ENCODE measurements around the gene AJAP1.

The AJAP1 gene

DNA sequence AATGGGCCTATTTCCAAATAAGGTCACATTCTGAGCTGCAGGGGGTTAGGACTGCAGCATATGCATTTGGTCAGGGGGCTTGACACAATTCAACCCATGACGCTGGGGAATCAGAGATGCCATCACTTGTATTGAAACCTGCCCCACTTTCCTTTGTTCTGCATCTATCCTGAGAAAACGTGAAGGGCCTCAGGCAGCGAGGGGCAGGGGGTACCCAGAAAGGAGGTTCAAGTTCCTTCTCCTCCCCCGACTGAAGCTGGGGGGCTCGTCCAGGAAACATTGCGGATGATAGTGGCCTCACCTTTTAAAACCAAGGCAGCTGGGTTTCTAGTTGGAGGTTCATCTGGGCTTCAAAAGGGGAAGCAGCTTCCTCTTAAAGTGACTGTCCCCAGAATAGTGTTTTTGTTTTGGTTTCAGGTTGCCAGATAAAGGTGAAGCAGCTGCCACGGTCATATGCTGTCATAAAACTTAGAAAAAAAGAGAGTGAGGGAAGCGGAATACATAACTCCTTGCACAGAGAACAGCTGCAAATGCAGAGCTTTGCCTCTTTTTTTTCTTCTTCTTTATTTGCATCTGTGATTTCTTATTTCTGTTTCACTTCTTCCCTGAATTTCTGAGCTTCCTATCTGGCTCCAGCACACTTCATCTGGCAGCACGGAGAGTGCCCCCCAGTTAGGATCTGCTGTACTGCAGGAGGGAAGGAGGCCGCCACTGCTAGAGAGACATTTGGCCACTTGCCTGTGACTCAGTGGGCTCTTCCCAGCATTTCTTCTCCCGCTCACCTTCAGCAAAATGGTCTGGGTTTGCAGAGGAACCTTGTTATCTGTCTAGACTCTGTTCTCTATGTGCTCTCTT is 142.0 kb downstream of the AJAP1 start:
- no peak overlapping the region for H3K27ac ChIP-seq (ENCODE audit: low read depth, low read length)
- no peak overlapping the region for H2BK5ac ChIP-seq (ENCODE audit: low read length)
- H2BK120ac ChIP-seq (ENCODE audit: low read depth, low read length) = no peak overlapping the region
- no CpG with 5 or more reads among the region's 11 CpGs for WGBS (ENCODE audit: extremely low coverage, insufficient coverage, low lambda C conversion rate)
- no peaks in the 10 kb centered on the region for H3K27me3 ChIP-seq (ENCODE audit: insufficient read depth, low read length, poor library complexity)
- no peak overlapping the region for H3K4me2 ChIP-seq (ENCODE audit: low read length)
- no peaks in the 10 kb centered on the region for H3K79me1 ChIP-seq (ENCODE audit: low read length)
- H3K79me2 ChIP-seq (ENCODE audit: control insufficient read depth, insufficient read depth, low read length) = no peaks in the 10 kb centered on the region
- no peak overlapping the region for H3K18ac ChIP-seq (ENCODE audit: low read length)
- no peak overlapping the region for H2AK5ac ChIP-seq (ENCODE audit: low read length)
- H3K23ac ChIP-seq (ENCODE audit: low read length) = no peak overlapping the region
- no peak overlapping the region for H3K4me3 ChIP-seq (ENCODE audit: low read length)
- DNase-seq = peak; percentile 8
- no peak overlapping the region for H3K56ac ChIP-seq (ENCODE audit: low read length)
- H4K5ac ChIP-seq (ENCODE audit: low read length) = no peak overlapping the region
- H3K36me3 ChIP-seq (ENCODE audit: control insufficient read depth, insufficient read depth, low read length) = no peaks in the 10 kb centered on the region
- no peaks in the 10 kb centered on the region for H3K4me1 ChIP-seq (ENCODE audit: control insufficient read depth, low read depth, low read length)
- H3K9ac ChIP-seq (ENCODE audit: low read length) = no peak overlapping the region
- H4K8ac ChIP-seq (ENCODE audit: low read depth, low read length) = no peak overlapping the region
- H2BK15ac ChIP-seq (replicated peaks; ENCODE audit: low read depth) = no peak overlapping the region
- no peak overlapping the region for H3K4ac ChIP-seq (ENCODE audit: low read depth, low read length)

DNA sequence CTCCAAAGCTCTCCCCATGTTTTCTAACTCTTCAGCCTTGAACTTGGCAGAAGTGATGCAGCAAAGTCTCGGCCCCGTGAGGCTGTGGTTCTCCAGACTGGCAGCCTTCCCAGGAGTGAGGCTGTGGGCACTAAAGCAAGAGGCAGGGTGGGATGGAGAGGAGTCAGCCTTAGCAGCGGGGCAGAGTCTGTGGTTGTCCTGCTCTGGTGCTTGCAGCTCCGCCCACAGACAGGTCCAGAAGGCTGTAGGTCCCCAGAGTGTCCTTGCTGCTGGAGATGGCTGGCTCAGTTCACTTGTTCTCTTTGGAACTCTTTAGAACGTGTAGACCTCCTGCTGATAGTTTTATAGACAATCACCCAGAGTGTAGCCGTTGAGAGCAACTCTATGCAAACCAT is 142.6 kb downstream of the AJAP1 start:
- no peak for DNase-seq
- no peak overlapping the region for H2BK120ac ChIP-seq (ENCODE audit: low read depth, low read length)
- no peak overlapping the region for H3K4me3 ChIP-seq (ENCODE audit: low read length)
- H3K4me2 ChIP-seq (ENCODE audit: low read length) = no peak overlapping the region
- no peaks in the 10 kb centered on the region for H3K27me3 ChIP-seq (ENCODE audit: insufficient read depth, low read length, poor library complexity)
- H4K5ac ChIP-seq (ENCODE audit: low read length) = no peak overlapping the region
- no peaks in the 10 kb centered on the region for H3K79me2 ChIP-seq (ENCODE audit: control insufficient read depth, insufficient read depth, low read length)
- H4K8ac ChIP-seq (ENCODE audit: low read depth, low read length) = no peak overlapping the region
- H3K9ac ChIP-seq (ENCODE audit: low read length) = no peak overlapping the region
- H3K56ac ChIP-seq (ENCODE audit: low read length) = no peak overlapping the region
- no peak overlapping the region for H2BK5ac ChIP-seq (ENCODE audit: low read length)
- no peak overlapping the region for H3K4ac ChIP-seq (ENCODE audit: low read depth, low read length)
- no peaks in the 10 kb centered on the region for H3K79me1 ChIP-seq (ENCODE audit: low read length)
- WGBS (ENCODE audit: extremely low coverage, insufficient coverage, low lambda C conversion rate) = no CpG with 5 or more reads among the region's 6 CpGs
- no peaks in the 10 kb centered on the region for H3K36me3 ChIP-seq (ENCODE audit: control insufficient read depth, insufficient read depth, low read length)
- H3K27ac ChIP-seq (ENCODE audit: low read depth, low read length) = no peak overlapping the region
- no peak overlapping the region for H2BK15ac ChIP-seq (replicated peaks; ENCODE audit: low read depth)
- H3K18ac ChIP-seq (ENCODE audit: low read length) = no peak overlapping the region
- no peak overlapping the region for H2AK5ac ChIP-seq (ENCODE audit: low read length)
- H3K4me1 ChIP-seq (ENCODE audit: control insufficient read depth, low read depth, low read length) = no peaks in the 10 kb centered on the region
- H3K23ac ChIP-seq (ENCODE audit: low read length) = no peak overlapping the region

DNA sequence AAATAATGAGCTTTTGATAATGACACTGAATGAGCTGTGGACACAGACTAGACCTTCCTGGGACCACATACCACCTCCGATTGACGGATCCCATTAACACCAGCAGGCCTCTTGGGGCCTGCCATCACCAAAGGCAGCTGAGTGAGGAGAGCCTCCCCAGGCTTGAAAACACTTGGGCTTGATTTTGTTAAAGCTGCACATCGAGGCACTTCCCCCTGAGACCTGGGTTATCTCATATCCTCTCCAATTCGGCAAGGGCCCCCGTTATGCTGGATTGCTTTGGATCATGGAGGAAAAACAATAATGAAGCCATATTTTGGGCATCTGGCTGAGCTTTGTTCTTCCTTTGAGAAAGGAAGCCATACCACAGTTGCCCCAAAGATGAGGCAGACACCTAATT is 143.0 kb downstream of the AJAP1 start:
- Histone ChIP-seq H3K27me3 (ENCODE audit: insufficient read depth, low read length, poor library complexity) (no peaks in the 10 kb centered on the region), H3K4me1 (ENCODE audit: control insufficient read depth, low read depth, low read length) (no peaks in the 10 kb centered on the region), H3K18ac (ENCODE audit: low read length) (no peak overlapping the region), H3K27ac (ENCODE audit: low read depth, low read length) (no peak overlapping the region), H3K23ac (ENCODE audit: low read length) (no peak overlapping the region), H3K79me2 (ENCODE audit: control insufficient read depth, insufficient read depth, low read length) (no peaks in the 10 kb centered on the region), H3K79me1 (ENCODE audit: low read length) (no peaks in the 10 kb centered on the region), H2BK5ac (ENCODE audit: low read length) (no peak overlapping the region), H2BK120ac (ENCODE audit: low read depth, low read length) (no peak overlapping the region), H3K36me3 (ENCODE audit: control insufficient read depth, insufficient read depth, low read length) (no peaks in the 10 kb centered on the region), H3K4me3 (ENCODE audit: low read length) (no peak overlapping the region), H2AK5ac (ENCODE audit: low read length) (no peak overlapping the region), H3K56ac (ENCODE audit: low read length) (no peak overlapping the region), H4K5ac (ENCODE audit: low read length) (no peak overlapping the region), H3K9ac (ENCODE audit: low read length) (no peak overlapping the region), H4K8ac (ENCODE audit: low read depth, low read length) (no peak overlapping the region), H2BK15ac (replicated peaks; ENCODE audit: low read depth) (no peak overlapping the region), H3K4me2 (ENCODE audit: low read length) (no peak overlapping the region), H3K4ac (ENCODE audit: low read depth, low read length) (no peak overlapping the region)
- no CpG with 5 or more reads among the region's 5 CpGs for WGBS (ENCODE audit: extremely low coverage, insufficient coverage, low lambda C conversion rate)
- no peak for DNase-seq

DNA sequence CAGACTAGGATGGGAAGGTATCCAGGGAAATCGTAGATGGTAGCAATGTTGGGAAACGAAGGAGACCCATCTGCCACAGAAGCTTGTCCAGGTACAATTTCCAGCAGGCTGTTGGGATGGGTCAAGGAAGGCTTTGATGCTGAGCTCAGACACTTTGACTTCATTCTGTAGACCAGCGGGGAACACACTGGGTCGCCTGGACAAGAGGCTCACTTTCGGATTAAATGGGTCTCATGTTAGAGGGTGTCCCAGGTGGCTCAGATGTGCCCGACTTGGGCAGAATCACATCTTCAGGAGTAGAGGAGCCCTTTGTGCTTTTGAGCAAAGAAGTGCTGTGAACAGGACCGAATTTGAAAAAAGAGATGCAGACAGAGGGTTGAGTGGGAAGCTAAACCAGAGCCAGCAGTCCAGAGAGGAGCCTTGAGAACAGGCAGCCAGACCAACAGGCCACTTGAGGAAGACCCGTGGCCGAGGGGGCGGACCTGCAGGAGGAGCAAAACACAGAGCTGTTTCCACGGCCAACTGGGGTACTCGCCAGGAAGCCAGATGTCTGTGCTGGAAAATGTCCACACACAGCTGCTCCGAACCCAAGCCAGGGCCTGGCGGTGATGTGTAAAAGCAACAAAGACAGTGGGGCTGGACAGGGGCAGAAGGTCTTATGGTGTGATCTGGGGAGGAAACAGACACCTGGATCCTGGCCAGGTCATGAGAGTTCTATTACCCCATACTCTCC is 146.9 kb downstream of the AJAP1 start:
- Histone ChIP-seq H2BK5ac (ENCODE audit: low read length) (no peak overlapping the region), H3K4me1 (ENCODE audit: control insufficient read depth, low read depth, low read length) (peaks cover 11% of the 10 kb centered on the region), H4K5ac (ENCODE audit: low read length) (no peak overlapping the region), H3K27me3 (ENCODE audit: insufficient read depth, low read length, poor library complexity) (no peaks in the 10 kb centered on the region), H3K4me2 (ENCODE audit: low read length) (no peak overlapping the region), H2AK5ac (ENCODE audit: low read length) (no peak overlapping the region), H3K4ac (ENCODE audit: low read depth, low read length) (no peak overlapping the region), H3K27ac (ENCODE audit: low read depth, low read length) (no peak overlapping the region), H2BK15ac (replicated peaks; ENCODE audit: low read depth) (no peak overlapping the region), H2BK120ac (ENCODE audit: low read depth, low read length) (no peak overlapping the region), H3K79me1 (ENCODE audit: low read length) (no peaks in the 10 kb centered on the region), H3K18ac (ENCODE audit: low read length) (no peak overlapping the region), H3K79me2 (ENCODE audit: control insufficient read depth, insufficient read depth, low read length) (no peaks in the 10 kb centered on the region), H3K4me3 (ENCODE audit: low read length) (no peak overlapping the region), H3K9ac (ENCODE audit: low read length) (no peak overlapping the region), H4K8ac (ENCODE audit: low read depth, low read length) (no peak overlapping the region), H3K23ac (ENCODE audit: low read length) (no peak overlapping the region), H3K36me3 (ENCODE audit: control insufficient read depth, insufficient read depth, low read length) (no peaks in the 10 kb centered on the region), H3K56ac (ENCODE audit: low read length) (no peak overlapping the region)
- DNase-seq = no peak
- no CpG with 5 or more reads among the region's 14 CpGs for WGBS (ENCODE audit: extremely low coverage, insufficient coverage, low lambda C conversion rate)

DNA sequence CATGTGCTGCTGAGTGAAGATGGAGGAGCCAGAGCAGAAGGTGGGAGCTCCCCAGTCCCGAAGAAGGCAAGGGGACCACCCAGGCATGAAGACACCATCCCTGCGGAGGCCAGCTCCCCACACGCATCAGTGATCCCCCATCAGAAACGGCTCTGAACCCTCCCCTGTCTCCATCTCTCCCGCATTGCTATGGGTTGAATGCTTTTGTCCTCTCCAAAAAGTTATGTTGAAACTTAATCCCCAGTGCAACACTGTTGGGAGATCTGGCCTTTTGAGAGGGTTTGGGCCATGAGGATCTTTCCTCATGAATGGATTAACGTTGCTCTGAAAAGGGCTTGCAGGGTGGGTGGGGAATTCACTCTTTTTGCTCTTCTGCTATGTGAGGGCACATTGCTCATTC is 147.6 kb downstream of the AJAP1 start:
- Histone ChIP-seq H4K8ac (ENCODE audit: low read depth, low read length) (no peak overlapping the region), H3K79me1 (ENCODE audit: low read length) (no peaks in the 10 kb centered on the region), H2BK120ac (ENCODE audit: low read depth, low read length) (no peak overlapping the region), H3K18ac (ENCODE audit: low read length) (no peak overlapping the region), H2BK5ac (ENCODE audit: low read length) (no peak overlapping the region), H3K4ac (ENCODE audit: low read depth, low read length) (no peak overlapping the region), H3K27ac (ENCODE audit: low read depth, low read length) (no peak overlapping the region), H3K79me2 (ENCODE audit: control insufficient read depth, insufficient read depth, low read length) (no peaks in the 10 kb centered on the region), H4K5ac (ENCODE audit: low read length) (no peak overlapping the region), H3K4me1 (ENCODE audit: control insufficient read depth, low read depth, low read length) (peaks cover 11% of the 10 kb centered on the region), H3K4me2 (ENCODE audit: low read length) (no peak overlapping the region), H2BK15ac (replicated peaks; ENCODE audit: low read depth) (no peak overlapping the region), H3K56ac (ENCODE audit: low read length) (no peak overlapping the region), H3K23ac (ENCODE audit: low read length) (no peak overlapping the region), H3K4me3 (ENCODE audit: low read length) (no peak overlapping the region), H3K27me3 (ENCODE audit: insufficient read depth, low read length, poor library complexity) (no peaks in the 10 kb centered on the region), H2AK5ac (ENCODE audit: low read length) (no peak overlapping the region), H3K9ac (ENCODE audit: low read length) (no peak overlapping the region), H3K36me3 (ENCODE audit: control insufficient read depth, insufficient read depth, low read length) (no peaks in the 10 kb centered on the region)
- no CpG with 5 or more reads among the region's 6 CpGs for WGBS (ENCODE audit: extremely low coverage, insufficient coverage, low lambda C conversion rate)
- no peak for DNase-seq
